GM15510 (cell line): ENCODE results near the gene CAPN9.

Experiments used
- POLR2A ChIP-seq: IDR thresholded peaks from 3 replicates; pipeline ENCODE4 v1.6.1; 2011; ENCODE audit warnings: borderline replicate concordance; ENCODE audit not compliant: insufficient read length; ENCODE audit errors: extremely low read depth

The CAPN9 gene

DNA sequence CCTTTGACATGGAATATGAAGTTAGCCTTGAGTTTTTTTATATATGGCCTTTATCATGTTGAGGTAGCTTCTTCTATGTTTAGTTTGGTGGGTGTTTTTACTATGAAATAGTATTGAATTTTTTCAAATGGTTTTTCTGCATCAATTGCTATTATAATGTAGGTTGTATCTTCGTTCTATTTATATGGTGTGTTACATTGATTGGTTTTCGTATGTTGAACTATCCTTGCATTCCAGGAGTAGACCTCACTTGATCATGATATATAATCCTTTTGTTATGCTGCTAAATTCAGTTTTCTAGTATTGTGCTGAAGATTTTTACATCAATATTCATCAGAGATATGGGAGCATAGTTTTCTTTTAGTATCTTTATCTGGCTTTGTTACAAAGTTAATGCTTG is 65.4 kb downstream of the CAPN9 start:
- no peak for TF ChIP-seq POLR2A

DNA sequence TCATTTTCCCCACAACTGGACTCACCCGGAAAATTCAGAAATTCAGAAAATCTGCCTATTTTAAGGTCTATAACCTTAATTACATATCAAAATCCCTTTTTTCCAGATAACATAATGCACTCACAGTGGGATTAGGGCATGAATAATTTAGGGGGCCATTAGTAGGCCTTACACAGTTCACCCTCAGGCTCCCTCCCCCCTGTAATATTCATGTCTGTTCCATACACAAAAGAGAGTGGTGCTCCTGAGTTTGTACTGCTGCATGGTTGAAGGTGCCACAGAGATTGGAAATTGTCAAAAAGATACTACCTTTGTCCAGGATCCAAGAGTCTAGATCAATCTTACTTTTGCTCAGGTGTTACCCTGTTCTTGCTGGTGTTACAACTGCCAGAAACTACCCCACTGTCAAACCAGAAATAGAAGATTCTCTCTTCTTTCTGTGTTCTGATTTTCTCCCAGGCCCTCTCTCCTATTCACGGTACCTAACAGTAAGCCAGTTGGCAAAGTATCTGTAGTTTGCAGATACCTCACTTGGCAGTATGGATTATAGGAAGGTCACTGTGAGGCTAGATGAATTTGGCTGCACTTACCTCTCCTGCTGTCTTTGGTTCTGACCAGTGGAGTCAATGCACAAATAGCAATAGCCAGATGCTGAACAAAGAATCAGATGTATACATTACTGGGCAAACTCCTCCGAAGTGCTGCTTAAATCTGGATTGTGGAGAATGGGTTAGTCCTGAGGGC is 67.9 kb downstream of the CAPN9 start:
- no peak for TF ChIP-seq POLR2A

DNA sequence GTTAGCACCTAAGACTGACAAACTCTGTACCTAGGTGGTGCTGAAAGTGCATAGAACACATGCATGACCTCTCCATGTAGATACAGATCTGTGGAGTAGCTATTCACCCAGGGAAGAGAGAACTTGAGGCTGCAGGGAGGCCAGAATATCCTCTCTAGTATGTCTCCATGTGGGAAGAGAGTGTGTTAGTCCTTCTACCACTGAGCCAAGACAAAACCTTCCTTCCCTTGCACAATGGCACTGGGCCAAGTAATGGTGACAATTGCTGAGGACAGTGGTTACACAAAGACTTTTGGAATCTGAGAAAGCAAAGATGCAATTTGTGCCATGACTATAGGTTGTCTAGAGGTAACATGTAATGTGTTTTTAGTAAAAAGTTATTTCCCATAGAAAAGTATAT is 68.8 kb downstream of the CAPN9 start:
- no peak for TF ChIP-seq POLR2A

DNA sequence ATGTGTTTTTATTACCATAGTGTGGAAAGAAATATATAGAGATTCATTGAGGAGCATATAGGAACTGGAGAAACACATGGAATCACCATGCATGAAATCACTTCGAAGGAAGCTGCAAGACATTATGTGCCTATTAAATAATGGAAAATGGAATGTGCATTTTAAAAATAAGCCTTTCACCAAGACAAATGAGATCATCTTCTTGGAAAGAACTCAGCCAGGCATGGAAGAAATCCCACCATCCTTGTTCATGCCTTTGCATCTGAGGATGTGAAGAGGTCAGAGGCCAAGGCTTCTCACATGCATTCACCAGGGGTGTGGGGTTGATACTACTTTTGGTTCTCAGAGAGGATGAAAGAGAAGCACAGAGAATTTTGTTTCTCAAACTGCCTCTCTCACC is 71.2 kb downstream of the CAPN9 start:
- no peak for TF ChIP-seq POLR2A

DNA sequence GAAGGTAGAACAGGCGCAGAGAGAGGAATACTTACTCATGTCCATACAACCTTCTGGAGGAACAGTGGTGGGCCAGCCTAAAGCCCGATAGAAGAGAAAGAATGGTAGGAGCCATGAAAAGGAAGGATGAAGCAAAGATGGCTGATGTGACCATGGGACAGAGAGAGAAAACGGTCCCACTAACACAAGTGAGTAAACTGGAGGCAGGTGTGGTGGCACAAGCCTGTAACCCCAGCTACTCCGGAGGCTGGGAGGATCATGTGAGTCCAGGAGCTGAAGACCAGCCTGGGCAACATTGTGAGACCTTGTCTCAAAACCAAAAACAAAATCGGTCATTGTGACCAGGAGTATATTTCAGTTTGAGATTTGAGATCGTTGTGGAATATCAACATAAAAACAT is 71.7 kb downstream of the CAPN9 start:
- TF ChIP-seq POLR2A, result no peak

DNA sequence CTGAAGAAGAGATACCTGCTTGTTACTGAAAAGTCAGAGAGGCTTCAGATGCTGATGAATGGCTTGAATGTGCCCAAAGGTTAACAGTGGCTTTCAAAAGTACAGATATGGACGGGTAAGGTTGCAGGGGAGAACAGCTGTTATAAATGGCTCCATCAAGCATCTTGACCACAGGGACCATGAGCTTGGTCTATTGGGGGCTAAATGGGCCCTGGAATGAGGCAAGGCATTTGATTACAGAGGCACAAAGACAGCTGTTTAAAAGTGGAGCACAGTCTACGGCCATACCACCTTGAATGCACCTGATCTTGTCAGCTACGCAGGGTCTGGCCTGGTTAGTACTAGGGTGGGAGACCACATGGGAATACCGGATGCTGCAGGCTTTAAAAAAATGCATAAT is 72.8 kb downstream of the CAPN9 start:
- no peak for TF ChIP-seq POLR2A

DNA sequence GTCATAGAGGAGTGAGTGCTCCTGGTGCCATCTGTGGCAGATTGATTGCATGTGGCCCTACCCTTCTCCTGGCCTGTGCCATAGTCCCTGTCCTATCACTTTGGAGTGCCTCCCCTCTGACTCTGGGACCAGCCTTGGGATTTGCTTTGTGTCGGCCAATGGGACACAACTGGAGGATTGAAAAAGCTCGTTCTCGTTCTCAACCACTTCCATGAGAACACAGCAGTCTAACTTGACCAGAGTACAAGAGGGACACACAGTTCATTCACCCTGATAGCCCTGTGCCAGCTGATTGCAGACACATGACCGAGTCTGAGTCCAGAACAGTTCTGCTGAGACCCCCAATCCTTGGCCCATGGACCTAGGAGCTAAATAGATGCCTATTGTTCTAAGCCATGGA is 73.4 kb downstream of the CAPN9 start:
- no peak for TF ChIP-seq POLR2A

DNA sequence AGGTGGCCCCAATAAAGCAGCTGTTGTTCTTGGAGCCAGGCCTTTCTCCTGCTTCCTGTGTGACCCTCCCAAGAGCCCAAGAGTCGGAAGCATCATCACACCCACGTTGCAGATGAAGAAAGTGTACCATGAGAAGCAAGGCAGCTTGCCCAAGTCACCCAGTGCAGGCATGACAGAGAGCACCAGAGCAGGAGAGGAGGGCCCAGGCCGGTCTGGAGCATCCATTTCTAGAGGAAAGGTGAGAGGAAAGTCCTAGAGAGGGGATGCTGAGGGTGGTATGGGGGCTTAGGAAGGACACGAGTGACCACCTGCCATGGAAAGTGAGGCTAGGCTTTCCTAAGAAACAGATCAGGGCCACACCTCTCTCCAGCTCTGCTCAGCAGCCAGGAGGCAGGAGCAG is 74.2 kb downstream of the CAPN9 start:
- no peak for TF ChIP-seq POLR2A

DNA sequence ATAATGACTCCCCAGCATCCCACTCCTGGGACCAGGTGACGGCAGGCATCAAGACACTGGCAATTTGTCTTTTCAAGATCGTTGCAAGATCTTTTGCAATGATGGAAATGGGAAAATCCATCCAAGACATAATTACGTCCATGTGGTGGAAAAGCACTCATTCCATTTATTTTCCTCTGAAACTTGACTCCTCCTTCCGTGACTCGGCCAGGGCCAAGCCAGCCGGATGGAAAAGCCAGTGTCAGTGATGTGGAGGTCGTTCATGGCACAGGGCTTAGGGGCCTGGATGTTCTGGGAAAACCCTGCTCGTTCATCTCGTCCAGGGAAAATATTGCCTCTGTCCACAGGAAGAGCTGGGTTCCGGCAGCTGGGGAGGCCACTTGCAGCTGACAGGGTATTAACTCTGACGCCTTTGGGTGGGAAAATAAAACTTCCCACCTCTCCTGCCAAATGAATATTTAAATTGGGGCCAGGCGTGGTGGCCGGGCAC is 74.9 kb downstream of the CAPN9 start:
- TF ChIP-seq POLR2A, result no peak

DNA sequence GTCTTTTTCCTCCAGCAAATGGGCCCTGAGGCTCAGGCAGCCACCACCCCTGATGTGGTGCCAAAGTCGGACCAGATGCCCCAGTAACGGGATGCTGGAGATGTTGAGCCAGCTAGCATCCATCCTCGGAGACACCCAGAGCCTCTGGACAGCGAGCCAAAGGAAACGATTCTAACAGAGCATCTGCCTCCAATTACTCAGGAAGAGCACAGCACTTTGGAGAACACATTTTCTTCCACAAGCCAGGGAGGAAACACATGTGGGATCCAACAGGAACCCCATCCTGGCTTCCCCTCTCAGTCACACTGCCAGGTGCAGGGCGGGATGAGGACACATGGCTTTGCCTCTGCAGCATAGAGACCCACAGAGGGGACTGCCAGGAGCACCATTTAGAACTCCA is 76.2 kb downstream of the CAPN9 start:
- TF ChIP-seq POLR2A, result no peak

DNA sequence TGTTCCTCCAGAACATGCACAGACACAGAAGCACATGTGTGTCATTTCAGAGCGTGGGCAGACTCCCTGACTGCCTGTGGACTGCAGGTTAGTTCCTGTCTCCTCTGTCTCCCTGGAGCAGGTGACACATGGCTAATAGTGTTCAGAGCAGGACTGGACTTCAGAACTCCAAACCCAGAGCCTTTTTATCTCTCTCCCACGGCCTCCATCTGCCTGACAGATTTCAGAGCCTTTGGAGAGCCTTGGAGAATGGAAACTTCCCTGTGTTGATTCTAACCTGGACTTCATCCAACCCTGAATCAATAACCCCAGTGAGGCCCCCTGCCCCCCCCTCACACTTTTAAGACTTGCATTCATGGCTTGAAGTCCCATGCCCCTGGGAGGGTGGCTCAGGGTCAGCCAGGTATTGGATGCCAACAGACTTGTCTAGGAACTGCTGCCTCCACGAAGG is 76.8 kb downstream of the CAPN9 start:
- no peak for TF ChIP-seq POLR2A

DNA sequence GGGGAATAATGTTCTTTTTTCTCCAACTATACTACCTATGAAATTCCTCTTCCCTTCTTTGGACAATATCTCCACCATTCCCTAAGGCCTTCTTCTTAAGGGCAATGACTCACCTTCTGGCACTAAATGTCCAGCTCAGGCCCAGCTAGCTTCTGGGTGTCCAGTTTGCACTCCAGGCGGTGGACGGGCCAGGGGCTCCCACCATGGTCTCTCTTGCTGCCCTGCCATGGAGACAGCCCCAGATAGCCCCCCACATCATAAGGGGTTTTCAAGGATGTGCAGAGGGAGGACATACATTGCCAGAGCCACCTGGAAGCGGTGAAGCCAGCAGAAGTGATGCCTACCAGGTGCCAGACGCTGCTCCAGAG is 77.3 kb downstream of the CAPN9 start:
- TF ChIP-seq POLR2A, result no peak

DNA sequence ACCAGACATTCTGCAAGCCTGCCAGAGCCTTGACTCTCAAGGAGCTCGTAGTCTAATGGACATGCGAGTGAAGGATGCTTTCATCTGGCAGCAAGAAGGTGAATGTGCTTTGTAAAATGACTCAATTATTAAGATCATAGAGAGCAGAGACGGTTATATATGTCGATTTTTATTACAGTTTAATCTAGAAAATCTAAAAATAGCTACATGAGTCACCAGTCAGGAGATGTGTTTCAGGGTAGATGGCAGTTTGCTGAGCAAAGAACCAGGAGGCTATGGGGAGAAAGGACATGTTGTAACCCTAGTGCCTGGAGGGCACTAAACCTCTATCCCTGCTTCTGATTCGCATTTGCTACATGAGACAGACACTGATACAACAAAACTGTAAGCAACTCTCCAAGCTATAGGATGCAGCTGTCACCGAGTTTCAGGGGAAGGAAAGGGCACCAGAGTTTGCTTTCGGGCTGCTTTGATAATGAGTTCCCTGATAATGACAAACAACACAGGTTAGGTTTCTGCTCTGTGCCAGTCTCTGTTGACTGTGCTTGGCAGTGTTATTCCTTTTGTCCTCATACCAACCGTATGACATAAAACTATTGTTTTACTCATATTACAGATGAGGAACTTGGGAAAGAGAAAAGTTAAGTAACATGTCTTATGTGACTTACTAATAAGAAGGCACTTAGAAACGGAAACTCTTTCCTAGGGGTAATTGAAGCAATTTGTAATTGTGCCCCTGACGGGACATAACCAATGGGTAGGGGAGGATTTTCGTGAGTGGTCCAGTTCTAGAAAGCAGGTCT is 77.9 kb downstream of the CAPN9 start:
- TF ChIP-seq POLR2A, result no peak

DNA sequence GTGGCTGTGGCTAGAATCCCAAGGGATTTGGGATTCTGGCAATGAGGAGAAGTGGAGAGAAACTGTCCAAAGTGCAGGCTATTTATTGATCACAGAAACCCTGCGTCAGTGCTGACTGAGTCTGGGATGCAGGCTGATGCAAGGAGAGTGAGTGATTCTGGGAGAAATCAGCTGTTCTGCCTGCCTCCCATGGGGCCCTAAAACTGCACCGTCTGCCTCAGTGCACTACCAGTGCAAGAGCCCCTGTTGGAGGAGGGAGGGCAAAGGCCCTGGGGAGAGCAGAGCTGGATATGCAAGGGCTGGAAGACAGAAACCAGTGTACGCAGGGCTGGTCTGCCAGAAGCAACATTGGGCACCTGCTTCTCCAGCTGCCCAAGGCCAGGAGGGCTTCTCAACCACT is 78.6 kb downstream of the CAPN9 start:
- no peak for TF ChIP-seq POLR2A

DNA sequence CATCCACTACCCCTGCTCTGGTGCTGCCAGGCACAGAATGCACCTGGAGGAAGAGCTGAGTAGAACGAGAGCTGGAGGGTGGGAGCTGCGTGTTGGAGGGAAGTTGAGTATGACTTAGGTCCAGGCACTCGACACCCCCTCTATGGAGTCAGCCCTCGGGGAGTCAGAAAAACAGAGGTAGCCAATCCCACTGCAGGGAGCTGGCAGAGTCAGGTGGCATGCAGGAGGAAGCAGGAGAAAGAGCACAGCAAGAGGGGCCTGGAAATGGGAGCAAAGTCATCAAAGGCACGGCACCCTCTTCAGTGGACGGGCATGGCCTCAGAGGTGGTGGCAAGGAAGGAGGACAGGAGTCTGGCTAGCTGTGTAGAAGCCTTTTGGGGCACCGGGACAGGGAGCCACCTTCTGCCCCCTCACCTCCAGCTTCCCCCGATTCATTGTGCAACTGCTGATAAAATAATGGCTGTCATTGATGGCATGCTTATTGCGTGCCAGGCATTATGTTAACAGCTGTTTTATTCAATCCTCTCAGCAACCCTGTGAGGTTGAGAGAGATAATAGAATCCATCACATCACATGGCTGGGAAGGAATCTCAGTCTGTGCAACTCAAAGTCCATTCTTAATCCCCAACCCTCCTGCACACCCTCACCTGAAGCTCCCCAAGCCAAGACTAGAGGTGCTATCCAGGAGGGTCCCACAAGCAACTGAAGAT is 79.1 kb downstream of the CAPN9 start:
- no peak for TF ChIP-seq POLR2A
